GM12878 (cell line): ENCODE data around the gene MELTF.

Experiments used
- CTCF ChIP-seq, 3 experiments: IDR thresholded peaks in 2 of 3; conservative IDR thresholded peaks in 1 of 3; 2 replicates each; pipeline ENCODE4 v1.5.1; 2011; ENCODE audit warnings: low read depth in 3 of 3, low read length in 3 of 3, mild to moderate bottlenecking in 3 of 3, control low read depth in 2 of 3, moderate library complexity in 2 of 3, inconsistent platforms in 1 of 3, mixed read lengths in 1 of 3; ENCODE audit not compliant: control insufficient read depth in 2 of 3, insufficient read depth in 1 of 3; ENCODE audit errors: extremely low read depth in 1 of 3
- ETV6 ChIP-seq, 2 experiments: fragments of 450-650 bp in 1 of 2; IDR thresholded peaks in 1 of 2; conservative IDR thresholded peaks in 1 of 2; 2 replicates each; pipeline ENCODE4 v1.6.1; 2014; ENCODE audit warnings: antibody characterized with exemption in 1 of 2, borderline replicate concordance in 1 of 2, low read depth in 1 of 2, mild to moderate bottlenecking in 1 of 2, moderate library complexity in 1 of 2
- MAX ChIP-seq: IDR thresholded peaks from 2 replicates; pipeline ENCODE4 v1.6.1; 2012; ENCODE audit warnings: low read depth, low read length, improper control_type of control experiment
- MTA3 ChIP-seq: IDR thresholded peaks from 2 replicates; pipeline ENCODE4 v1.6.1; 2012; ENCODE audit warnings: low read length, inconsistent platforms, borderline replicate concordance
- MXI1 ChIP-seq: fragments of 150-350 bp; IDR thresholded peaks from 2 replicates; pipeline ENCODE4 v1.6.1; 2011; ENCODE audit warnings: low read depth, mild to moderate bottlenecking, inconsistent platforms, low read length, improper control_type of control experiment
- POLR2A ChIP-seq: IDR thresholded peaks from 2 replicates; pipeline ENCODE4 v1.6.1; 2011; ENCODE audit warnings: low read depth, mild to moderate bottlenecking, low read length
- POLR2AphosphoS5 ChIP-seq: IDR thresholded peaks from 2 replicates; pipeline ENCODE4 v1.6.1; 2011; ENCODE audit warnings: mild to moderate bottlenecking, low read length, inconsistent platforms
- SMC3 ChIP-seq: IDR thresholded peaks from 2 replicates; pipeline ENCODE4 v1.6.1; 2011; ENCODE audit warnings: low read length, improper control_type of control experiment, borderline replicate concordance
- TCF12 ChIP-seq: IDR thresholded peaks from 2 replicates; pipeline ENCODE4 v1.6.1; 2011; ENCODE audit warnings: low read depth, mild to moderate bottlenecking, low read length
- ZNF274 ChIP-seq: IDR thresholded peaks from one replicate; pipeline ENCODE4 v1.8.0; 2011; ENCODE audit not compliant: insufficient read length, insufficient read depth
- ZSCAN29 ChIP-seq: fragments of 450-650 bp; IDR thresholded peaks from 2 replicates; pipeline ENCODE4 v1.6.1; 2017; ENCODE audit warnings: mild to moderate bottlenecking, moderate library complexity

- TF ChIP-seq CTCF (IDR thresholded peaks at IDR 0.05 in 2 of 3, conservative IDR thresholded peaks at IDR 0.05 in 1 of 3; ENCODE audit: control insufficient read depth in 2 of 3, extremely low read depth in 1 of 3, insufficient read depth in 1 of 3, low read depth in 3 of 3, low read length in 3 of 3) = no peak
- TF ChIP-seq POLR2AphosphoS5 = no peak
- no peak for TF ChIP-seq POLR2A
- TF ChIP-seq ZNF274 = no peak
- no peak for TF ChIP-seq MTA3
- no peak for TF ChIP-seq MXI1
- no peak for TF ChIP-seq SMC3
- TF ChIP-seq ETV6 (conservative IDR thresholded peaks at IDR 0.05 in 1 of 2, IDR thresholded peaks at IDR 0.05 in 1 of 2; ENCODE audit: borderline replicate concordance in 1 of 2, low read depth in 1 of 2) = no peak
- TF ChIP-seq ZSCAN29 = no peak
- no peak for TF ChIP-seq MAX
- no peak for TF ChIP-seq TCF12
Measured at GRCh38 chr3:197025736-197026480, 3.7 kb downstream of the MELTF start.
